Peyer's patch (tissue), 4 donors: ENCODE results near the gene ALDH3A1. TPM values are rescaled to one million over a fixed set of nuclear protein-coding genes. Genes with fewer than 3 reads are reported as not detected.

ENCODE experiments used
- DNase-seq, 3 donors: peaks; one replicate each; pipeline ENCODE4 v3.0.0-alpha.2; 2017 to 2019
- H3K27ac ChIP-seq, 4 donors: fragments of 200-600 bp; sonication (generic); one replicate each; pipeline ENCODE4 v1.5.1; 2016 to 2019
- H3K27me3 ChIP-seq, 2 donors: fragments of 200-600 bp; sonication (generic); one replicate each; pipeline ENCODE4 v1.5.1; 2019
- H3K36me3 ChIP-seq, 3 donors: fragments of 200-600 bp; sonication (generic); one replicate each; pipeline ENCODE4 v1.5.1; 2016 to 2019
- H3K4me1 ChIP-seq, 4 donors: fragments of 200-600 bp; sonication (generic); one replicate each; pipeline ENCODE4 v1.5.1; 2016 to 2019
- H3K4me3 ChIP-seq, 4 donors: fragments of 200-600 bp; sonication (generic); 1 replicate in 3 of 4; 2 replicates in 1 of 4; pipeline ENCODE4 v1.5.1; 2016 to 2019; ENCODE audit warnings: mild to moderate bottlenecking in 1 of 4
- H3K9me3 ChIP-seq, 4 donors: fragments of 200-600 bp; sonication (generic); one replicate each; pipeline ENCODE4 v1.5.1; 2016 to 2019; ENCODE audit warnings: mild to moderate bottlenecking in 1 of 4
- POLR2A ChIP-seq, 2 donors: fragments of 450-650 bp; IDR thresholded peaks; one replicate each; pipeline ENCODE4 v1.5.1; 2017; ENCODE audit warnings: antibody characterized with exemption in 2 of 2, mild to moderate bottlenecking in 2 of 2, moderate library complexity in 2 of 2
- total RNA-seq, 4 donors: library from RNA; depleted of rRNA; stranded (reverse); fragments of >200 nt; gene quantifications; one replicate each; pipeline ENCODE4 v1.1.0, GENCODE V29; 2016
- TF ChIP-seq, protein P1 (sequence below), 6 experiments: fragments of 450-650 bp in 4 of 6; fragments of 200-600 bp in 2 of 6; sonication (generic) in 1 of 6; IDR thresholded peaks; one replicate each; pipeline ENCODE4 v1.5.1; 2017 to 2019; ENCODE audit warnings: antibody characterized with exemption in 6 of 6, mild to moderate bottlenecking in 3 of 6, moderate library complexity in 1 of 6

ALDH3A1 gene
- total RNA-seq, 4 donors from 2014 or later: 1.7 to 23.1 (median 3.2) TPM

DNA sequence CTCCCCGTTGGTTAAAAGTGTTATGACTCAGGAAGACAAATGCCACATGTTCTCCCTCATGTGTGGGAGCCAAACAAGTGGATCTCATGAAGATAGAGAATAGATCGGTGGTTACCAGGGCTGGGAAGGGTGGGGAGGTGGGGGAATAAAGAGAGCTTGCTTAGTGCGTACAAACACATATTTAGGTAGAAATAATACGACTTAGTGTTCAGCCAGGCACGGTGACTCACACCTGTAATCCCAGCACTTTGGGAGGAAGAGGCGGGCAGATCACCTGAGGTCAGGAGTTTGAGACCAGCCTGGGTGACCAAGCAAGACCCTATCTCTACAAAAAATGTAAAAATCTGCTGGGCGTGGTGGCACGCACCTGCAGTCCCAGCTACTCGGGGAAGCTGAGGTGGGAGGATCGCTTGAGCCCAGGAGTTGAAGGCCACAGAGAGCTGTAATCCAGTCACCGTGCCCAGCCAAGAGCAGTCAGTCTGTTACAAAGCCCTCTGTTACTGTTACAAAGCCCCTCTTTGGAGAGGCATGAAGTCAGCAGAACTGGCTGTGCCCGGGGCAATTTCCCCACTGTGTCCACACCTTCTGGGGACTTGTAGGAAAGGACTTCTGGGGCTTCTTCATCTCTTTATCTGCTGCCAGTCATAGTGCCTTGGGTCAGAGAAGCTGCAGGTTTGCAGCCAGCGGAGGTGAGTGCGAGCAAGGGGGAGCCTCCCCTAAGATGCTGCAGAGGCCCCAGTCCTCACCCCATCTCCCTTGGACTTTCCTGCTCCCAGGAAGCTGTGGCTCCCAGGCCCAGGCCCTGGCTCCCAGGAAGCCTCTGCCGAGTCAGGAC, 4.3 kb upstream of the ALDH3A1 start:
- H3K27me3 ChIP-seq: no peaks in the 10 kb centered on the region
- no peaks in the 10 kb centered on the region for H3K9me3 ChIP-seq
- H3K4me1 ChIP-seq: peaks cover 0 to 23% (median 6%) of the 10 kb centered on the region in 4 donors
- DNase-seq: no peak
- peak overlapping the region in 3 of 4 donors; percentile 20 to 67 (median 49) for H3K27ac ChIP-seq
- H3K36me3 ChIP-seq: no peaks in the 10 kb centered on the region
- no peak overlapping the region for H3K4me3 ChIP-seq
- TF ChIP-seq, protein P1, sequence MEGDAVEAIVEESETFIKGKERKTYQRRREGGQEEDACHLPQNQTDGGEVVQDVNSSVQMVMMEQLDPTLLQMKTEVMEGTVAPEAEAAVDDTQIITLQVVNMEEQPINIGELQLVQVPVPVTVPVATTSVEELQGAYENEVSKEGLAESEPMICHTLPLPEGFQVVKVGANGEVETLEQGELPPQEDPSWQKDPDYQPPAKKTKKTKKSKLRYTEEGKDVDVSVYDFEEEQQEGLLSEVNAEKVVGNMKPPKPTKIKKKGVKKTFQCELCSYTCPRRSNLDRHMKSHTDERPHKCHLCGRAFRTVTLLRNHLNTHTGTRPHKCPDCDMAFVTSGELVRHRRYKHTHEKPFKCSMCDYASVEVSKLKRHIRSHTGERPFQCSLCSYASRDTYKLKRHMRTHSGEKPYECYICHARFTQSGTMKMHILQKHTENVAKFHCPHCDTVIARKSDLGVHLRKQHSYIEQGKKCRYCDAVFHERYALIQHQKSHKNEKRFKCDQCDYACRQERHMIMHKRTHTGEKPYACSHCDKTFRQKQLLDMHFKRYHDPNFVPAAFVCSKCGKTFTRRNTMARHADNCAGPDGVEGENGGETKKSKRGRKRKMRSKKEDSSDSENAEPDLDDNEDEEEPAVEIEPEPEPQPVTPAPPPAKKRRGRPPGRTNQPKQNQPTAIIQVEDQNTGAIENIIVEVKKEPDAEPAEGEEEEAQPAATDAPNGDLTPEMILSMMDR (IDR thresholded peaks at IDR 0.05): no peak
- no peak for TF ChIP-seq POLR2A (IDR thresholded peaks at IDR 0.05)

GRCh38 chr17:19750835-19751234, 2.7 kb upstream of the ALDH3A1 start:
- H3K27ac ChIP-seq: no peak overlapping the region
- H3K4me3 ChIP-seq: no peak overlapping the region
- peak in 1 of 3 donors; percentile 26 for DNase-seq
- no peak for TF ChIP-seq POLR2A (IDR thresholded peaks at IDR 0.05)
- TF ChIP-seq, protein P1 (IDR thresholded peaks at IDR 0.05): no peak
- peaks cover 0 to 28% (median 6%) of the 10 kb centered on the region in 4 donors for H3K4me1 ChIP-seq
- H3K27me3 ChIP-seq: no peaks in the 10 kb centered on the region
- H3K36me3 ChIP-seq: no peaks in the 10 kb centered on the region
- H3K9me3 ChIP-seq: no peaks in the 10 kb centered on the region

- no peak overlapping the region for H3K27ac ChIP-seq
- DNase-seq: no peak
- H3K27me3 ChIP-seq: no peaks in the 10 kb centered on the region
- no peak for TF ChIP-seq POLR2A (IDR thresholded peaks at IDR 0.05)
- TF ChIP-seq, protein P1 (IDR thresholded peaks at IDR 0.05): no peak
- no peaks in the 10 kb centered on the region for H3K36me3 ChIP-seq
- H3K4me1 ChIP-seq: peaks cover 0 to 35% (median 6%) of the 10 kb centered on the region in 4 donors
- H3K4me3 ChIP-seq: no peak overlapping the region
- no peaks in the 10 kb centered on the region for H3K9me3 ChIP-seq
Observed at GRCh38 chr17:19750020-19750572, 2.0 kb upstream of the ALDH3A1 start.

DNA sequence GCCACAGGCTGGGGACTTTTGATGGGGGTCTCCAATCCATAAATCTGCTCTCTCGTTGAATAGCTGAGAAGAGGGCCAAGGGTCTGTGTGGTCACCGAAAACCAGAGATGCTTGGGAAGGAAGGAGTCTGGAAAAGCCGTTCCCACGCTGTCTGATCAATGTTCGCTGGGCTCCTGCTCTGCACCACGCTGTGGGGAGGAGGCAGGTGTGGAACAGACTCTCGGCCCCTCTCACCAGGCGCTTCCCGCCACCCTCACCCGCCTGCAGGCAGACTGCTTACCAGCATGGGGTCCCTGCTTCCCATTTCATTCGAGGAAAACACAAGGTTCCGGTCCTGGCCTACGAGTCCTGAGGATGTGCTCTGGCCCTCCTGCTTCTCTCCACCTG, 702 bp upstream of the ALDH3A1 start:
- DNase-seq: peak in 1 of 3 donors; percentile 19
- TF ChIP-seq, protein P1 (IDR thresholded peaks at IDR 0.05): no peak
- no peak for TF ChIP-seq POLR2A (IDR thresholded peaks at IDR 0.05)
- Histone ChIP-seq H3K36me3 (no peaks in the 10 kb centered on the region), H3K4me3 (no peak overlapping the region), H3K27me3 (no peaks in the 10 kb centered on the region), H3K27ac (no peak overlapping the region), H3K4me1 (peaks cover 0 to 37% (median 3%) of the 10 kb centered on the region in 4 donors), H3K9me3 (no peaks in the 10 kb centered on the region)

DNA sequence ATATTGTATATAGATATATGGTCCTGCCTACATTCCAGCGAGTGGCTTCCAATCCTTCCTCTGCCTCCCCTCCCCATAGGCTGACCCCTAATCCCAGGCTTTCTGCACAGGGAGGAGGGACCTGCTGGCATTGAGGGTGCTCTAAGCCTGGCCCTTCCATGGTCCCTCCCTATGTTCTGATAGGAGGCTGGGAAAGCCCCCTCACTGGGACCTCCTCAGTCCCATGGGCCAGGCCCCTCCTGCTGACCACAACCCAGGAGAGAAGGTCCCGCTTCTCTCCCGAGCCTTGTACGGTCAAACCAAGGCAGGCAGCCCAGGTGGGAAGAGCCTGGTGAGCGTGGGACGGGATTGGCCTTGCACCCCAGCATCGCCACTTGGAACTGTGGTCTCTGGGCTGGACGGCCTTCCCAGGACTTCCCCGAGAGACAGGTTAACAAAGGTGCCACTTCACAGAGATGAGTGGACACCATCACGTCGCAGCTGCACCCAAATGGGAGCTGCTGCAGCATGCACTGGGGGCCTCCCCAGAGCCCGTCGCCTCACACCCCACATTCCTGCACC, 859 bp downstream of the ALDH3A1 start:
- Histone ChIP-seq H3K4me1 (peaks cover 0 to 29% (median 0%) of the 10 kb centered on the region in 4 donors), H3K27me3 (no peaks in the 10 kb centered on the region), H3K36me3 (no peaks in the 10 kb centered on the region), H3K27ac (no peak overlapping the region), H3K9me3 (no peaks in the 10 kb centered on the region), H3K4me3 (no peak overlapping the region)
- peak in 1 of 3 donors; percentile 19 for DNase-seq
- TF ChIP-seq, protein P1 (IDR thresholded peaks at IDR 0.05): no peak
- no peak for TF ChIP-seq POLR2A (IDR thresholded peaks at IDR 0.05)
